NCI-H1105 (cell line): Measurements from ENCODE around the gene TMEM125.
A peak's percentile ranks its signal among the peaks of the same experiment; 100 is the strongest.

Source experiments
- DNase-seq: peaks from one replicate; lab custom pipeline; 2025; lab: John Stamatoyannopoulos, UW

Gene TMEM125

GRCh38 chr1:43274125-43274803, 4.5 kb downstream of the TMEM125 start:
- no peak for DNase-seq

- no peak for DNase-seq
Observed at GRCh38 chr1:43274804-43275180, 5.0 kb downstream of the TMEM125 start.

GRCh38 chr1:43275826-43276620, 6.2 kb downstream of the TMEM125 start:
- no peak for DNase-seq

- no peak for DNase-seq
Observed at GRCh38 chr1:43276673-43277072, 6.9 kb downstream of the TMEM125 start.

- DNase-seq, result no peak
Observed at GRCh38 chr1:43277116-43277876, 7.5 kb downstream of the TMEM125 start.

- no peak for DNase-seq
Observed at GRCh38 chr1:43279161-43279560, 9.4 kb downstream of the TMEM125 start.

- no peak for DNase-seq
Observed at GRCh38 chr1:43279666-43280065, 9.9 kb downstream of the TMEM125 start.

GRCh38 chr1:43280692-43281091, 10.9 kb downstream of the TMEM125 start:
- no peak for DNase-seq

GRCh38 chr1:43282220-43283195, 12.7 kb downstream of the TMEM125 start:
- no peak for DNase-seq

- DNase-seq, result no peak
Observed at GRCh38 chr1:43284065-43284464, 14.3 kb downstream of the TMEM125 start.

- DNase-seq, result no peak
Observed at GRCh38 chr1:43284546-43285110, 14.8 kb downstream of the TMEM125 start.

GRCh38 chr1:43285269-43285990, 15.6 kb downstream of the TMEM125 start, which contains the start of gene C1orf210:
Gene C1orf210 (minus strand): TSS chr1:43285581. CDS start chr1:43283270, 2,311 bp downstream.
- DNase-seq, result peak; percentile 65

- no peak for DNase-seq
Observed at GRCh38 chr1:43286115-43286514, 16.3 kb downstream of the TMEM125 start.

- DNase-seq, result no peak
Observed at GRCh38 chr1:43286533-43286932, 16.8 kb downstream of the TMEM125 start.

- no peak for DNase-seq
Observed at GRCh38 chr1:43288058-43288784, 18.4 kb downstream of the TMEM125 start.

GRCh38 chr1:43288785-43289706, 19.3 kb downstream of the TMEM125 start:
- no peak for DNase-seq

- no peak for DNase-seq
Observed at GRCh38 chr1:43292216-43292615, 22.4 kb downstream of the TMEM125 start.

- no peak for DNase-seq
Observed at GRCh38 chr1:43292679-43293078, 22.9 kb downstream of the TMEM125 start.

GRCh38 chr1:43293176-43293575, 23.4 kb downstream of the TMEM125 start:
- no peak for DNase-seq
